ENCODE data around the gene STXBP4.

Gene STXBP4

GRCh38 chr17:55081559-55081958 is 113.0 kb downstream of the STXBP4 start:
- Histone ChIP-seq H3K36me3 (replicated peaks in 1 of 2; ENCODE audit: control insufficient read depth in 2 of 2, insufficient read depth in 2 of 2, low read length in 2 of 2) (peaks cover 4 to 43% of the 10 kb centered on the region in 2 donors), H3K4ac (ENCODE audit: low read length) (no peak overlapping the region), H3K18ac (ENCODE audit: low read length) (no peak overlapping the region), H2BK15ac (ENCODE audit: low read length) (no peak overlapping the region), H2BK5ac (ENCODE audit: low read length) (no peak overlapping the region), H4K8ac (ENCODE audit: low read depth, low read length) (no peak overlapping the region), H3K23ac (ENCODE audit: low read depth, low read length, poor library complexity) (no peak overlapping the region), H3K4me1 (ENCODE audit: control insufficient read depth in 2 of 2, insufficient read depth in 1 of 2, low read depth in 1 of 2, low read length in 2 of 2) (no peaks in the 10 kb centered on the region), H3K4me3 (ENCODE audit: low read length in 2 of 2) (no peak overlapping the region), H2BK12ac (ENCODE audit: low read length) (no peak overlapping the region), H2AFZ (ENCODE audit: low read length) (no peak overlapping the region), H3K14ac (ENCODE audit: low read length) (no peak overlapping the region), H3K9me3 (replicated peaks in 1 of 2; ENCODE audit: control insufficient read depth in 2 of 2, insufficient read depth in 1 of 2, low read depth in 1 of 2, low read length in 2 of 2) (peaks cover 2 to 3% of the 10 kb centered on the region in 2 donors), H3K27ac (replicated peaks; ENCODE audit: low read length) (no peak overlapping the region), H3K4me2 (ENCODE audit: insufficient read depth, low read length, poor library complexity, severe bottlenecking) (no peak overlapping the region), H3K27me3 (ENCODE audit: control insufficient read depth in 3 of 3, insufficient read depth in 3 of 3, low read depth in 1 of 3, low read length in 3 of 3) (no peaks in the 10 kb centered on the region), H3K79me1 (ENCODE audit: low read depth, low read length) (no peaks in the 10 kb centered on the region), H2AK5ac (ENCODE audit: low read depth, low read length) (no peak overlapping the region), H2BK120ac (ENCODE audit: low read depth, low read length) (no peak overlapping the region), H3K9ac (ENCODE audit: low read depth, low read length, poor library complexity) (no peak overlapping the region), H4K91ac (ENCODE audit: low read depth, low read length, poor library complexity) (no peak overlapping the region)
- no CpG with 5 or more reads among the region's 1 CpG for WGBS, 2 donors (ENCODE audit: extremely low coverage in 2 of 2, insufficient read length in 2 of 2, insufficient replicate concordance in 1 of 2)
- no peak for DNase-seq (ENCODE audit: low spot score)

DNA sequence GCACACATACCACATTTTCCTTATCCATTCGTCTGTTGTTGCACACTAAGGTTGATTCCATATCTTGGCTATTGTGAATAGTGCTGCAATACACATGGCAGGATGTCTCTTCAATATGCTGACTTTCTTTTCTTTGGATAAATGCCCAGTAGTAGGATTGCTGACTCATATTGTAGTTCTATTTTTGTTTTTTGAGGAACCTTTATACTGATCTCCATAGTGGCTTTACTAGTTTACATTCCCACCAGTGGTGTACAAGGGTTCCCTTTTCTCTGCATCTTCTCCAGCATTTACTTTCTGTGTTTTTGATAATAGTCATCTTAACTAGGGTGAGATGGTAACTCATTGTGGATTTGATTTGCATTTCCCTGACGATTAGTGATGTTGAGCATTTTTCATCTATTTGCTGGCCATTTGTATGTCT is 118.1 kb downstream of the STXBP4 start:
- H2AFZ ChIP-seq (ENCODE audit: low read length): no peak overlapping the region
- peaks cover 2 to 3% of the 10 kb centered on the region in 2 donors for H3K9me3 ChIP-seq (replicated peaks in 1 of 2; ENCODE audit: control insufficient read depth in 2 of 2, insufficient read depth in 1 of 2, low read depth in 1 of 2, low read length in 2 of 2)
- H2AK5ac ChIP-seq (ENCODE audit: low read depth, low read length): no peak overlapping the region
- H3K27ac ChIP-seq (replicated peaks; ENCODE audit: low read length): no peak overlapping the region
- no peak overlapping the region for H2BK12ac ChIP-seq (ENCODE audit: low read length)
- no peak overlapping the region for H2BK15ac ChIP-seq (ENCODE audit: low read length)
- H3K79me1 ChIP-seq (ENCODE audit: low read depth, low read length): no peaks in the 10 kb centered on the region
- no peak overlapping the region for H3K4me2 ChIP-seq (ENCODE audit: insufficient read depth, low read length, poor library complexity, severe bottlenecking)
- H2BK5ac ChIP-seq (ENCODE audit: low read length): no peak overlapping the region
- H3K4ac ChIP-seq (ENCODE audit: low read length): no peak overlapping the region
- H3K14ac ChIP-seq (ENCODE audit: low read length): no peak overlapping the region
- H4K91ac ChIP-seq (ENCODE audit: low read depth, low read length, poor library complexity): no peak overlapping the region
- H3K27me3 ChIP-seq (ENCODE audit: control insufficient read depth in 3 of 3, insufficient read depth in 3 of 3, low read depth in 1 of 3, low read length in 3 of 3): no peaks in the 10 kb centered on the region
- peaks cover 0 to 3% of the 10 kb centered on the region in 2 donors for H3K4me1 ChIP-seq (ENCODE audit: control insufficient read depth in 2 of 2, insufficient read depth in 1 of 2, low read depth in 1 of 2, low read length in 2 of 2)
- H3K23ac ChIP-seq (ENCODE audit: low read depth, low read length, poor library complexity): no peak overlapping the region
- no peak overlapping the region for H3K4me3 ChIP-seq (ENCODE audit: low read length in 2 of 2)
- no peak overlapping the region for H3K18ac ChIP-seq (ENCODE audit: low read length)
- DNase-seq (ENCODE audit: low spot score): no peak
- H2BK120ac ChIP-seq (ENCODE audit: low read depth, low read length): no peak overlapping the region
- H3K36me3 ChIP-seq (replicated peaks in 1 of 2; ENCODE audit: control insufficient read depth in 2 of 2, insufficient read depth in 2 of 2, low read length in 2 of 2): peaks cover 5 to 20% of the 10 kb centered on the region in 2 donors
- H4K8ac ChIP-seq (ENCODE audit: low read depth, low read length): no peak overlapping the region
- no peak overlapping the region for H3K9ac ChIP-seq (ENCODE audit: low read depth, low read length, poor library complexity)
- no CpG with 5 or more reads among the region's 2 CpGs for WGBS, 2 donors (ENCODE audit: extremely low coverage in 2 of 2, insufficient read length in 2 of 2, insufficient replicate concordance in 1 of 2)

GRCh38 chr17:55089256-55089655 is 120.7 kb downstream of the STXBP4 start:
- H3K4ac ChIP-seq (ENCODE audit: low read length): no peak overlapping the region
- no peak overlapping the region for H4K91ac ChIP-seq (ENCODE audit: low read depth, low read length, poor library complexity)
- no peak overlapping the region for H3K27ac ChIP-seq (replicated peaks; ENCODE audit: low read length)
- no peak overlapping the region for H2AK5ac ChIP-seq (ENCODE audit: low read depth, low read length)
- no peak overlapping the region for H3K14ac ChIP-seq (ENCODE audit: low read length)
- H3K79me1 ChIP-seq (ENCODE audit: low read depth, low read length): no peaks in the 10 kb centered on the region
- no peak overlapping the region for H3K18ac ChIP-seq (ENCODE audit: low read length)
- no peak overlapping the region for H2BK15ac ChIP-seq (ENCODE audit: low read length)
- no CpG with 5 or more reads among the region's 2 CpGs for WGBS, 2 donors (ENCODE audit: extremely low coverage in 2 of 2, insufficient read length in 2 of 2, insufficient replicate concordance in 1 of 2)
- no peak overlapping the region for H3K9ac ChIP-seq (ENCODE audit: low read depth, low read length, poor library complexity)
- peaks cover 0 to 3% of the 10 kb centered on the region in 2 donors for H3K4me1 ChIP-seq (ENCODE audit: control insufficient read depth in 2 of 2, insufficient read depth in 1 of 2, low read depth in 1 of 2, low read length in 2 of 2)
- no peak overlapping the region for H2BK5ac ChIP-seq (ENCODE audit: low read length)
- no peak overlapping the region for H2AFZ ChIP-seq (ENCODE audit: low read length)
- no peak overlapping the region for H2BK12ac ChIP-seq (ENCODE audit: low read length)
- no peak overlapping the region for H4K8ac ChIP-seq (ENCODE audit: low read depth, low read length)
- no peak overlapping the region for H3K23ac ChIP-seq (ENCODE audit: low read depth, low read length, poor library complexity)
- H3K4me3 ChIP-seq (ENCODE audit: low read length in 2 of 2): no peak overlapping the region
- H3K36me3 ChIP-seq (replicated peaks in 1 of 2; ENCODE audit: control insufficient read depth in 2 of 2, insufficient read depth in 2 of 2, low read length in 2 of 2): peaks cover 0 to 1% of the 10 kb centered on the region in 2 donors
- H3K9me3 ChIP-seq (replicated peaks in 1 of 2; ENCODE audit: control insufficient read depth in 2 of 2, insufficient read depth in 1 of 2, low read depth in 1 of 2, low read length in 2 of 2): no peaks in the 10 kb centered on the region
- H3K27me3 ChIP-seq (ENCODE audit: control insufficient read depth in 3 of 3, insufficient read depth in 3 of 3, low read depth in 1 of 3, low read length in 3 of 3): no peaks in the 10 kb centered on the region
- no peak for DNase-seq (ENCODE audit: low spot score)
- no peak overlapping the region for H2BK120ac ChIP-seq (ENCODE audit: low read depth, low read length)
- H3K4me2 ChIP-seq (ENCODE audit: insufficient read depth, low read length, poor library complexity, severe bottlenecking): no peak overlapping the region

DNA sequence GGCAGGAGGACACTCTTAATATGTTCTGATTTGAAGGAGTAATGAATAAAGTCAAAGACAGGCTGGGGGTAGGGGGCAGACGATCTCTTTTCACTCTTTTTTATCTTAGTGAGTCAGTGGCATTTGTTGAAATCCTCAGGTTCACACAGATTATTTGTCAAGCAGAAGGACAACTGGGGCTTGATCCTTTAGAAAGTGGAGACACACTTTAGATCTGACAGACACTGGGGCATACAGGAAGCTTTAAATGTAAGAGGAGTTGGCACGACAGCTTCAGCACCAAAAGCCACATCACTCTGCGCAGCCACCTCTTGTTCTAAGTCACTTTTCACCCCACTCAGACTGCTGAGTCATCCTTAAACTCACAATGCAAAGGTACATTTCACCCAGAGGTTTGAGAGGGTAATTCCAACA is 121.5 kb downstream of the STXBP4 start:
- no peak overlapping the region for H3K27ac ChIP-seq (replicated peaks; ENCODE audit: low read length)
- no peak for DNase-seq (ENCODE audit: low spot score)
- H4K8ac ChIP-seq (ENCODE audit: low read depth, low read length): no peak overlapping the region

More for the DNA sequence above, 121.5 kb downstream of the STXBP4 start:
- H3K36me3 ChIP-seq (replicated peaks in 1 of 2; ENCODE audit: control insufficient read depth in 2 of 2, insufficient read depth in 2 of 2, low read length in 2 of 2): peaks cover 0 to 1% of the 10 kb centered on the region in 2 donors
- no peak overlapping the region for H3K9ac ChIP-seq (ENCODE audit: low read depth, low read length, poor library complexity)
- H3K14ac ChIP-seq (ENCODE audit: low read length): no peak overlapping the region
- no peak overlapping the region for H3K4ac ChIP-seq (ENCODE audit: low read length)
- no peak overlapping the region for H4K91ac ChIP-seq (ENCODE audit: low read depth, low read length, poor library complexity)
- H2BK15ac ChIP-seq (ENCODE audit: low read length): no peak overlapping the region
- no peak overlapping the region for H2AFZ ChIP-seq (ENCODE audit: low read length)
- H3K18ac ChIP-seq (ENCODE audit: low read length): no peak overlapping the region
- no peak overlapping the region for H3K4me2 ChIP-seq (ENCODE audit: insufficient read depth, low read length, poor library complexity, severe bottlenecking)
- H3K9me3 ChIP-seq (replicated peaks in 1 of 2; ENCODE audit: control insufficient read depth in 2 of 2, insufficient read depth in 1 of 2, low read depth in 1 of 2, low read length in 2 of 2): no peaks in the 10 kb centered on the region
- no peak overlapping the region for H2AK5ac ChIP-seq (ENCODE audit: low read depth, low read length)
- no peak overlapping the region for H3K4me3 ChIP-seq (ENCODE audit: low read length in 2 of 2)
- WGBS, 2 donors (ENCODE audit: extremely low coverage in 2 of 2, insufficient read length in 2 of 2, insufficient replicate concordance in 1 of 2): no CpG with 5 or more reads among the region's 3 CpGs
- H3K4me1 ChIP-seq (ENCODE audit: control insufficient read depth in 2 of 2, insufficient read depth in 1 of 2, low read depth in 1 of 2, low read length in 2 of 2): peaks cover 0 to 3% of the 10 kb centered on the region in 2 donors
- no peak overlapping the region for H2BK5ac ChIP-seq (ENCODE audit: low read length)
- H3K27me3 ChIP-seq (ENCODE audit: control insufficient read depth in 3 of 3, insufficient read depth in 3 of 3, low read depth in 1 of 3, low read length in 3 of 3): no peaks in the 10 kb centered on the region
- H2BK12ac ChIP-seq (ENCODE audit: low read length): no peak overlapping the region
- H3K23ac ChIP-seq (ENCODE audit: low read depth, low read length, poor library complexity): no peak overlapping the region
- no peak overlapping the region for H2BK120ac ChIP-seq (ENCODE audit: low read depth, low read length)
- no peaks in the 10 kb centered on the region for H3K79me1 ChIP-seq (ENCODE audit: low read depth, low read length)

Data from neuronal stem cell (in vitro differentiated cells).